GM18873 (cell line): Measurements from ENCODE around the gene PPP1R27.

ENCODE experiments used
- ATAC-seq: cut with Tn5 transposase; IDR thresholded peaks from one replicate; pipeline ENCODE4 v1.9.1; 2021; ENCODE audit warnings: mild to moderate bottlenecking, moderate library complexity, moderate number of reproducible peaks; ENCODE audit not compliant: unreplicated experiment, low FRiP score

PPP1R27 gene

GRCh38 chr17:81863123-81863675 lies 28.3 kb upstream of the PPP1R27 start:
- no peak for ATAC-seq

GRCh38 chr17:81860756-81861568 lies 26.1 kb upstream of the PPP1R27 start:
- ATAC-seq = peak; percentile 87

- peak; percentile 2 for ATAC-seq
Measured at GRCh38 chr17:81859906-81860755, 25.3 kb upstream of the PPP1R27 start, which contains the start of gene P4HB. Gene P4HB, minus strand, starts transcription at chr17:81860535. Its CDS starts 64 bp downstream, at chr17:81860471.

- ATAC-seq = no peak
Measured at GRCh38 chr17:81858967-81859905, 24.4 kb upstream of the PPP1R27 start.

- no peak for ATAC-seq
Measured at GRCh38 chr17:81858170-81858966, 23.5 kb upstream of the PPP1R27 start.

DNA sequence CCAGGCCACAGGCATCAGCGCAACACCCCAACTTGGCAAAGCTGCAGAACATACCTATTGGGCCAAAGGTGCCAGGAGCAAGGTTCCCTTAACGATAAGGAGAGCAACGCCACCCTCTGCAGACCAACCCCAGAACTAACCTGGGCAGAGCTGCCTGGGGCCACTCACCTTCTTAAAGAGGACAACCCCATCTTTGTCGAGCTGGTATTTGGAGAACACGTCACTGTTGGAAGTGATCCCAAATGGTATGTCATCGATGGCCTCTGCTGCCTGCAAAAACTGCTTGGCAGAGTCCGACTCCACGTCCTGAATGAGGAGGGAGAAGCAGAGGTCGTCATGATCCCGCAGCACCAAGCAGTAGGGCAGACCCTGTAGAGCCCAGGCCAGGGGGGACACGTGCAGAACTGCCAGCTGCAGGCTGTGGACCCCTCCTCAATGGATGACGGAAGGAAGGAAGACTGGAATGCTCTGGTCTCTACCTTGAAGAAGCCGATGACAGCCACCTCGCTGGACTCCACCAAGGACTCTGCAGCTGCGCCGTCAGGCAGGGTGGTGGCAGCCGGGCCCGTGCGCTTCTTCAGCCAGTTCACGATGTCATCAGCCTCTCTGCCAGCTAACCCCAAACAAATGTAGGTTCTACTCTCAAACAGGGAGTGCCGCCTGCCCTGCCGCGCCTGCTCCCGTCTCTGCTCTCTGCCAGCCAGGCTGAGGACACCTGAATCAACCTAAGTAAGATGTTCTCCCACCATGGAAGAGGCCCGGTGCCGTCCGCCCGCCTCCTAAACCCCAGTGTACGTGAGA lies 20.3 kb upstream of the PPP1R27 start:
- ATAC-seq = no peak

DNA sequence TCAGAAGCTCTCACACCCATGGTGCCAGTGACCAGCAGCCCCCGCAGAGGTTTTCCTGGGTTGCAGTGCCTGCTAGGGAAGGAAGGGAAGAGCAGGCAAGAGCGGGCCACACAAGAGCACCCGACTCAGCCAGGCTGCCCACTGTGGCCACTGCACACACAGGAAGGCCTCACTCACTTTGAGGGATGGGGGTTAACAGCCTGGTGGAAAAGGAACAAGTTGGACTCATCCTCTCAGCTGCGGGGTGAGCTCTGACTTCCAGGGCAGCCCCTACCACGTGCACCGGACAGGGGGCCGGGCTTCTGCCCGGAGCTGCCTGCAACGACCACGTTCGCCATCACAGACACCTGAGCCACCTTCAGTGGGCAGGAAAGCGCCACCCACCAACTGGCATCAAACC lies 17.4 kb upstream of the PPP1R27 start:
- ATAC-seq = no peak

- ATAC-seq = no peak
Measured at GRCh38 chr17:81851423-81851822, 16.6 kb upstream of the PPP1R27 start.

GRCh38 chr17:81849457-81849856 lies 14.6 kb upstream of the PPP1R27 start:
- ATAC-seq = no peak

GRCh38 chr17:81846743-81847689 lies 12.2 kb upstream of the PPP1R27 start:
- ATAC-seq = no peak

GRCh38 chr17:81845881-81846742 lies 11.3 kb upstream of the PPP1R27 start:
- no peak for ATAC-seq

DNA sequence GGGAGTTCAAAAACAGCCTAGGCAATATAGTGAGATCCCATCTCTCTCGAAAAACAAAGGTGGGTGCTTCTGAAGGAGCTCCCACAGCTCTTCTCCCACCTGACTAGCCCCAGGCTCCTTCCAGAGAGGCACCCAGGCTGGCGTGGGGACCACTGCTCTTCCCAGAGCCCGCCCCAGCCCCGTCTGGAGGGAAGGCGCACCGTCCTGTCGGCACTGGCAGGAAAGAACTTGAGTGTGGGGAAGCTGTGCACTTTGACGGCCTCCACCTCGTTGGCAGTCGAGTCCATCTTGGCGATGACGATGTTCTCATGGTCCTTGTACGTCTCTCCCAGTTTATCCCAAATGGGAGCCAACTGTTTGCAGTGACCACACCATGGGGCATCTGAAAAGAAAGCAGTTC lies 10.5 kb upstream of the PPP1R27 start:
- no peak for ATAC-seq

GRCh38 chr17:81844887-81845286 lies 10.0 kb upstream of the PPP1R27 start:
- ATAC-seq = no peak

DNA sequence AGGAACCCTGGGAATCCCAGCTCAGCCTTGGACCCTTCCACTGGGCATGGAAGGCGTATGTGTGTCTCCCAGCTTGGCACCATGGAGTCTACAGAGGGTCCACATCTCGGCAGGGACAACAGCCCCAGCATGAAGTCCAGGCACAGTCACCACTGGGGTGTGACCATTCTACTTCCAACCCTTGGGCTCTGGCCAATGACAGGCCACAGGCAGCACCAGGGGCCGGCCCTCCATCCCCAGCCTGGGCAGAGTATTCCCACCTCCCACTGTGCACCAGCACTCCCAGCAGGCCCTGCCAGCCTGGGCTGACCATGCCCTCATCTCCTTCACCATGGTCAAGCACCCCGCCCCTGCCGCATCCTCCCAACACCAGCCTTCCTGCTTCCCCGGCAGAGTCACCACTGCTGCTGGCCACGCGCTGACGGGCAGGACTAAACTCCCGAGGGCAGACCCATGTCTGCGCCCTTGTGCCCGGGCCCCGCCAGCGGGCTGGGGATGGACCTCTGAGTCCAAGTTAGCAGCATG lies 9.5 kb upstream of the PPP1R27 start:
- ATAC-seq = no peak

GRCh38 chr17:81843713-81844326 lies 9.0 kb upstream of the PPP1R27 start:
- no peak for ATAC-seq
